CD4-positive, alpha-beta memory T cell (primary cell): Measurements from ENCODE around the gene EFCAB11. TPM values are rescaled to one million over a fixed set of nuclear protein-coding genes. Genes with fewer than 3 reads are reported as not detected.

Experiments used
- CTCF ChIA-PET: fragments of 350-600 bp; sonication (Branson Sonifier 250); formaldehyde crosslinking; loops from one replicate; lab custom pipeline; 2021; ENCODE audit warnings: inconsistent platforms; ENCODE audit not compliant: partially characterized antibody; lab: Charles Lee
- POLR2A ChIA-PET: fragments of 350-600 bp; sonication (Branson Sonifier 250); formaldehyde crosslinking; loops from one replicate; lab custom pipeline; 2021; ENCODE audit not compliant: partially characterized antibody; lab: Charles Lee
- DNase-seq, 5 donors: peaks; one replicate each; pipeline versions ENCODE4 v3.0.0 to v3.0.0-alpha.2; 2020 to 2022; ENCODE audit warnings: mixed read lengths in 1 of 5
- H3K27ac ChIP-seq: one replicate; pipeline ENCODE4 v1.7.0; 2013; ENCODE audit warnings: low read depth, low read length
- H3K27me3 ChIP-seq: 2 replicates; pipeline ENCODE4 v1.7.0; 2013; ENCODE audit warnings: mild to moderate bottlenecking, low read length, moderate library complexity; ENCODE audit not compliant: insufficient read depth
- H3K36me3 ChIP-seq: 2 replicates; pipeline ENCODE4 v1.7.0; 2013; ENCODE audit warnings: mild to moderate bottlenecking, low read length, moderate library complexity; ENCODE audit not compliant: insufficient read depth
- H3K4me1 ChIP-seq: 2 replicates; pipeline ENCODE4 v1.7.0; 2013; ENCODE audit warnings: mild to moderate bottlenecking, low read length, moderate library complexity; ENCODE audit not compliant: insufficient read depth
- H3K4me3 ChIP-seq, 2 donors: one replicate each; pipeline ENCODE4 v1.7.0; 2013; ENCODE audit warnings: low read length in 2 of 2, mild to moderate bottlenecking in 1 of 2
- H3K9me3 ChIP-seq, 2 donors: one replicate each; pipeline ENCODE4 v1.7.0; 2013; ENCODE audit warnings: low read length in 2 of 2, control low read depth in 1 of 2; ENCODE audit not compliant: control insufficient read depth in 1 of 2
- H3K27ac Mint-ChIP-seq, 7 donors: one replicate each; pipeline ENCODE4 v1.8.0; 2020 to 2021; ENCODE audit warnings: mixed read lengths in 7 of 7, mild to moderate bottlenecking in 6 of 7, inconsistent platforms in 3 of 7, moderate library complexity in 3 of 7
- H3K27me3 Mint-ChIP-seq, 2 donors: one replicate each; pipeline ENCODE4 v1.8.0; 2020 to 2021; ENCODE audit warnings: mixed read lengths in 2 of 2
- H3K36me3 Mint-ChIP-seq, 2 donors: one replicate each; pipeline ENCODE4 v1.8.0; 2020 to 2021; ENCODE audit warnings: mixed read lengths in 2 of 2, inconsistent platforms in 1 of 2, mild to moderate bottlenecking in 1 of 2
- H3K4me1 Mint-ChIP-seq, 4 donors: one replicate each; pipeline ENCODE4 v1.8.0; 2020 to 2021; ENCODE audit warnings: mixed read lengths in 4 of 4, mild to moderate bottlenecking in 1 of 4
- H3K4me3 Mint-ChIP-seq, 8 donors: one replicate each; pipeline ENCODE4 v1.8.0; 2020 to 2021; ENCODE audit warnings: mixed read lengths in 8 of 8, mild to moderate bottlenecking in 7 of 8, moderate library complexity in 6 of 8, inconsistent platforms in 3 of 8
- H3K9me3 Mint-ChIP-seq, 8 donors: one replicate each; pipeline ENCODE4 v1.8.0; 2020 to 2021; ENCODE audit warnings: mixed read lengths in 8 of 8, mild to moderate bottlenecking in 5 of 8, inconsistent platforms in 3 of 8, moderate library complexity in 1 of 8
- intact Hi-C: fragments of 100-400 bp; cut with micrococcal nuclease; formaldehyde crosslinking; loops from one replicate; pipeline ENCODE4 v1.15.1; 2023
- polyA plus RNA-seq, 2 donors: library from polyadenylated mRNA; unstranded; fragments of 300-500 nt; fragmentation: Illumina TruSeq; gene quantifications; one replicate each; pipeline ENCODE4 v1.2.3, GENCODE V29; 2021
- total RNA-seq, 2 experiments: library from RNA; stranded (reverse); gene quantifications; one replicate each; pipeline ENCODE4 v1.2.3, GENCODE V29; 2021

The EFCAB11 gene
- total and polyA plus RNA-seq, 4 experiments from 2014 or later, result 0.36 to 2.6 (median 1.9) TPM

DNA sequence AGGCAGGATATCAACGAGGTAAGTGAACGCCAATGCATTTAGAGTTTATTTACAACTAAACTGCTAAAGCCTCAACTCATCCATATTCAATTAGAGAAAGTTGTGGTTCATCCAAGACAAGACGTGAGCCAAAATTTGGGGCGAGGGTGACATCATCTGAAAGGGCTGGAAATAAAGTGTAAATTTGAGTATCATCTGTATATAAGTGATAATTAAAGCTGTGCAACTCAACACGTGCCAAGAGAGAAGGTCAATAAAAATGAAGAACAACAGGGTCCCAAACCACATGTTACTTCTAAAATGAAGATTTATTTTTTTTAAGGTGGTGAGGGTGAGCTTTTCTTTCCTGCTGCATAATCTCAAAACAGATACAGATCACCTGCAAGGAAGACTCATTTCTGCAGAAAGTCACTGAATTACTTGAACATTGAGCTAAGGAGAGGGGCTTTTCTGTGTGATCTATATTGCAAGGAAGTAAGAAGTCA, 203.6 kb downstream of the EFCAB11 start:
- peak overlapping the region in 1 of 7 donors; percentile 30 for H3K27ac Mint-ChIP-seq
- H3K4me3 Mint-ChIP-seq, result peak overlapping the region in 2 of 8 donors; percentile 7 to 57

GRCh38 chr14:89750281-89750755, 204.2 kb downstream of the EFCAB11 start:
- Histone ChIP-seq H3K4me3 (no peak overlapping the region), H3K9me3 (no peaks in the 10 kb centered on the region), H3K36me3 (no peaks in the 10 kb centered on the region), H3K27ac (no peak overlapping the region), H3K4me1 (peaks cover 15% of the 10 kb centered on the region), H3K27me3 (no peaks in the 10 kb centered on the region)
- Mint-ChIP-seq H3K27me3 (no peaks in the 10 kb centered on the region), H3K9me3 (peaks cover 0 to 16% (median 9%) of the 10 kb centered on the region in 8 donors), H3K4me1 (peaks cover 14 to 25% (median 18%) of the 10 kb centered on the region in 4 donors), H3K36me3 (no peaks in the 10 kb centered on the region), H3K4me3 (peak overlapping the region in 1 of 8 donors; percentile 16), H3K27ac (no peak overlapping the region)
- ChIA-PET CTCF (interaction anchor here (1.2 kb wide), 1 partner anchor 29 kb away, joined by 7 read pairs; no protein-coding TSS in a partner anchor), POLR2A (no interaction called here)
- no peak for DNase-seq
- intact Hi-C loops, result no loop called here

More for the DNA sequence above, 203.6 kb downstream of the EFCAB11 start:
- Histone ChIP-seq H3K9me3 (no peaks in the 10 kb centered on the region), H3K4me1 (peaks cover 15% of the 10 kb centered on the region), H3K36me3 (no peaks in the 10 kb centered on the region), H3K27ac (no peak overlapping the region), H3K27me3 (no peaks in the 10 kb centered on the region), H3K4me3 (no peak overlapping the region)
- Mint-ChIP-seq H3K36me3 (no peaks in the 10 kb centered on the region), H3K9me3 (peaks cover 0 to 13% (median 9%) of the 10 kb centered on the region in 8 donors), H3K4me1 (peaks cover 14 to 25% (median 18%) of the 10 kb centered on the region in 4 donors), H3K27me3 (no peaks in the 10 kb centered on the region)
- CTCF ChIA-PET, result interaction anchor here (0.8 to 1.3 kb wide), 6 partner anchors 16 to 575 kb away, joined by 3 to 7 read pairs (median 3); no protein-coding TSS in a partner anchor
- no peak for DNase-seq
- POLR2A ChIA-PET, result interaction anchor here (0.6 to 1.2 kb wide), 2 partner anchors 131 to 341 kb away, joined by 3 read pairs; no protein-coding TSS in a partner anchor
- intact Hi-C loops, result no loop called here

DNA sequence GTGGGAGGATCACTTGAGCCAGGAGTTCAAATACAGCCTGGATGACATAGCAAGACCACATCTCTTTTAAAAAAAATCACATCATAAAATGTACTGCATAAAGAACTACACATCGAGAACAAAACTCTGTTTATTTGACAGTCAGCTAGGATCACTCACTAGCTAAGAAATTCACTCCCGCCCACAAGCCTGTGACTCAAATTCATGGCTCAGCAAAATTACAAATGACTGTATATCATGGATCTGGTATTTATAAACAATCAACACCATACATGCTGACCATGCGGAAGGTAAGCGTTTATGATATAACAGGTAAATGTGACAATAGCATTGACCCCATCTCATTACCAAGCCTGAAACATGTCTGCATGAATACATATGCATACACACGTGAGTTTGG, 206.5 kb downstream of the EFCAB11 start:
- DNase-seq, result no peak
- Mint-ChIP-seq H3K4me1 (peaks cover 20 to 34% (median 21%) of the 10 kb centered on the region in 4 donors), H3K36me3 (no peaks in the 10 kb centered on the region), H3K27me3 (no peaks in the 10 kb centered on the region), H3K9me3 (peaks cover 0 to 16% (median 10%) of the 10 kb centered on the region in 8 donors), H3K4me3 (no peak overlapping the region), H3K27ac (no peak overlapping the region)
- H3K27me3 ChIP-seq, result no peaks in the 10 kb centered on the region
- H3K9me3 ChIP-seq, result no peaks in the 10 kb centered on the region
- peaks cover 15% of the 10 kb centered on the region for H3K4me1 ChIP-seq
- H3K4me3 ChIP-seq, result no peak overlapping the region
- CTCF ChIA-PET, result no interaction called here
- intact Hi-C loops, result no loop called here
- H3K36me3 ChIP-seq, result no peaks in the 10 kb centered on the region
- no peak overlapping the region for H3K27ac ChIP-seq
- POLR2A ChIA-PET, result interaction anchor here (1.9 kb wide), 1 partner anchor 27 kb away, joined by 5 read pairs; no protein-coding TSS in a partner anchor

GRCh38 chr14:89747126-89747525, 207.4 kb downstream of the EFCAB11 start:
- no peaks in the 10 kb centered on the region for H3K9me3 ChIP-seq
- H3K36me3 Mint-ChIP-seq, result no peaks in the 10 kb centered on the region
- peaks cover 20 to 34% (median 21%) of the 10 kb centered on the region in 4 donors for H3K4me1 Mint-ChIP-seq
- H3K4me3 Mint-ChIP-seq, result no peak overlapping the region
- H3K27ac ChIP-seq, result no peak overlapping the region
- H3K27ac Mint-ChIP-seq, result no peak overlapping the region
- DNase-seq, result no peak
- H3K4me1 ChIP-seq, result peaks cover 15% of the 10 kb centered on the region
- intact Hi-C loops, result no loop called here
- no peaks in the 10 kb centered on the region for H3K27me3 Mint-ChIP-seq
- no peaks in the 10 kb centered on the region for H3K36me3 ChIP-seq
- peaks cover 0 to 16% (median 10%) of the 10 kb centered on the region in 8 donors for H3K9me3 Mint-ChIP-seq
- CTCF ChIA-PET, result no interaction called here
- POLR2A ChIA-PET, result interaction anchor here (1.9 kb wide), 1 partner anchor 26 kb away, joined by 5 read pairs; no protein-coding TSS in a partner anchor
- H3K27me3 ChIP-seq, result no peaks in the 10 kb centered on the region
- H3K4me3 ChIP-seq, result no peak overlapping the region

- Mint-ChIP-seq H3K27ac (no peak overlapping the region), H3K9me3 (peaks cover 0 to 17% (median 11%) of the 10 kb centered on the region in 8 donors), H3K36me3 (no peaks in the 10 kb centered on the region), H3K4me3 (no peak overlapping the region), H3K27me3 (no peaks in the 10 kb centered on the region), H3K4me1 (peaks cover 17 to 29% (median 19%) of the 10 kb centered on the region in 4 donors)
- H3K4me1 ChIP-seq, result peaks cover 14% of the 10 kb centered on the region
- H3K9me3 ChIP-seq, result no peaks in the 10 kb centered on the region
- no peak for DNase-seq
- POLR2A ChIA-PET, result interaction anchor here (1.9 kb wide), 1 partner anchor 25 kb away, joined by 5 read pairs; no protein-coding TSS in a partner anchor
- H3K27me3 ChIP-seq, result no peaks in the 10 kb centered on the region
- intact Hi-C loops, result no loop called here
- CTCF ChIA-PET, result no interaction called here
- no peaks in the 10 kb centered on the region for H3K36me3 ChIP-seq
- H3K4me3 ChIP-seq, result no peak overlapping the region
- H3K27ac ChIP-seq, result no peak overlapping the region
Observed at GRCh38 chr14:89746654-89747053, 207.9 kb downstream of the EFCAB11 start.

GRCh38 chr14:89746135-89746534, 208.4 kb downstream of the EFCAB11 start:
- POLR2A ChIA-PET, result interaction anchor here (1.9 kb wide), 1 partner anchor 25 kb away, joined by 5 read pairs; no protein-coding TSS in a partner anchor
- CTCF ChIA-PET, result no interaction called here
- no peaks in the 10 kb centered on the region for H3K36me3 ChIP-seq
- no peak overlapping the region for H3K4me3 Mint-ChIP-seq
- peaks cover 9% of the 10 kb centered on the region for H3K4me1 ChIP-seq
- H3K36me3 Mint-ChIP-seq, result no peaks in the 10 kb centered on the region
- H3K27ac Mint-ChIP-seq, result no peak overlapping the region
- no peak overlapping the region for H3K4me3 ChIP-seq
- DNase-seq, result no peak
- no peak overlapping the region for H3K27ac ChIP-seq
- peaks cover 0 to 17% (median 11%) of the 10 kb centered on the region in 8 donors for H3K9me3 Mint-ChIP-seq
- H3K27me3 ChIP-seq, result no peaks in the 10 kb centered on the region
- no peaks in the 10 kb centered on the region for H3K27me3 Mint-ChIP-seq
- peaks cover 13 to 24% (median 14%) of the 10 kb centered on the region in 4 donors for H3K4me1 Mint-ChIP-seq
- H3K9me3 ChIP-seq, result no peaks in the 10 kb centered on the region
- intact Hi-C loops, result no loop called here
